ENCODE measurements around the gene PDHB. TPM values are rescaled to one million over a fixed set of nuclear protein-coding genes. Genes with fewer than 3 reads are reported as not detected.

PDHB gene
- total and polyA plus RNA-seq, 2 of the 13 experiments (the other 11 are each of a cell fraction or from before 2014, with no cell fraction given), result 108 to 153 TPM

GRCh38 chr3:58463181-58463941 is 29.7 kb upstream of the PDHB start (continued):
- TF ChIP-seq ZNF629 (CRISPR knock-in tag; conservative IDR thresholded peaks at IDR 0.05) (no peak), ZBTB7A (CRISPR knock-in tag; IDR thresholded peaks at IDR 0.05) (no peak), FOXM1 (CRISPR knock-in tag; IDR thresholded peaks at IDR 0.05) (no peak), ZNF687 (CRISPR knock-in tag; IDR thresholded peaks at IDR 0.05) (peak; percentile 73), ZNF12 (CRISPR knock-in tag; IDR thresholded peaks at IDR 0.05) (no peak), ARNTL (CRISPR knock-in tag; IDR thresholded peaks at IDR 0.05) (peak; percentile 41; the same call in 1 of the 2 replicates), ATF5 (CRISPR knock-in tag; IDR thresholded peaks at IDR 0.05; ENCODE audit: low read depth) (no peak), ZNF598 (CRISPR knock-in tag; IDR thresholded peaks at IDR 0.05; ENCODE audit: borderline replicate concordance) (peak; percentile 31; the same call in 1 of the 2 replicates), SIN3A (IDR thresholded peaks at IDR 0.05; ENCODE audit: borderline replicate concordance, low read depth, low read length) (0 out of 2 replicates have a peak, but pooled peaks have one; percentile 18), SNAPC2 (CRISPR knock-in tag; IDR thresholded peaks at IDR 0.05) (no peak; the same call in 1 of the 2 replicates), GZF1 (CRISPR knock-in tag; IDR thresholded peaks at IDR 0.05) (no peak), GRHL1 (CRISPR knock-in tag; conservative IDR thresholded peaks at IDR 0.05) (no peak), RAD21 (CRISPR knock-in tag; IDR thresholded peaks at IDR 0.05) (peak; percentile 84), ZNF501 (CRISPR knock-in tag; IDR thresholded peaks at IDR 0.05) (peak; percentile 57; the same call in 1 of the 2 replicates), ZFP36 (IDR thresholded peaks at IDR 0.05; ENCODE audit: borderline replicate concordance, low read depth, low read length, partially characterized antibody) (no peak), DR1 (CRISPR knock-in tag; IDR thresholded peaks at IDR 0.05) (no peak), TGIF2 (CRISPR knock-in tag; IDR thresholded peaks at IDR 0.05) (peak; percentile 29; the same call in 1 of the 2 replicates), NFYC (CRISPR knock-in tag; IDR thresholded peaks at IDR 0.05) (no peak)

All from HepG2 (cell line).